Endothelial cell of umbilical vein (primary cell): Measurements from ENCODE around the gene COX7C. TPM values are rescaled to one million over a fixed set of nuclear protein-coding genes. Genes with fewer than 3 reads are reported as not detected.

Experiments
- BruUV-seq: library from RNA; stranded (reverse); fragments of 400-500 nt; replicated peaks from 2 replicates; lab custom pipeline; 2021; lab: Mats Ljungman, UMichigan
- CTCF ChIA-PET: fragments of 300-600, 350-600 bp; sonication (Branson Sonifier 250); formaldehyde crosslinking; loops from one replicate; lab custom pipeline; 2021; ENCODE audit warnings: antibody characterized with exemption, inconsistent platforms; lab: Charles Lee
- POLR2A ChIA-PET: fragments of 300-600, 350-600 bp; sonication (Branson Sonifier 250); formaldehyde crosslinking; loops from one replicate; lab custom pipeline; 2021; ENCODE audit warnings: antibody characterized with exemption, inconsistent platforms; lab: Charles Lee
- DNase-seq: peaks from one replicate; pipeline ENCODE4 v3.0.0-alpha.2; 2011; ENCODE audit warnings: low read depth, low spot score
- FAIRE-seq: peaks from 2 replicates; lab custom pipeline; 2011; peaks lifted over from hg19 to GRCh38; lab: Jason Lieb, UNC
- H2AFZ ChIP-seq: 2 replicates; pipeline ENCODE4 v1.6.0; 2012; ENCODE audit warnings: low read depth, low read length, control low read depth, inconsistent platforms
- H3K27ac ChIP-seq: 2 replicates; pipeline ENCODE4 v1.5.1; 2011; ENCODE audit warnings: low read depth, mild to moderate bottlenecking, control low read depth, low read length, moderate library complexity; ENCODE audit not compliant: insufficient read depth
- H3K27me3 ChIP-seq, 2 experiments: 2 replicates each; pipeline versions ENCODE4 v1.6.0 to v1.6.1; 2011; ENCODE audit warnings: low read length in 2 of 2, mixed read lengths in 1 of 2; ENCODE audit not compliant: control insufficient read depth in 2 of 2, insufficient read depth in 2 of 2
- H3K36me3 ChIP-seq, 2 experiments: 2 replicates in 1 of 2; 3 replicates in 1 of 2; pipeline ENCODE4 v1.5.1; 2011; ENCODE audit warnings: low read length in 2 of 2, mild to moderate bottlenecking in 1 of 2, moderate library complexity in 1 of 2; ENCODE audit not compliant: control insufficient read depth in 2 of 2, insufficient read depth in 2 of 2; ENCODE audit errors: extremely low read depth in 1 of 2
- H3K4me1 ChIP-seq: 3 replicates; pipeline ENCODE4 v1.5.1; 2011; ENCODE audit warnings: mild to moderate bottlenecking, low read length; ENCODE audit not compliant: control insufficient read depth, insufficient read depth; ENCODE audit errors: extremely low read depth
- H3K4me2 ChIP-seq: 2 replicates; pipeline ENCODE4 v1.6.1; 2011; ENCODE audit warnings: low read length, control low read depth, mixed read lengths; ENCODE audit not compliant: insufficient read depth
- H3K4me3 ChIP-seq, 3 experiments: fragments of 200-600 bp in 1 of 3; sonication (generic), shearing (Covaris generic) in 1 of 3; replicated peaks in 1 of 3; 2 replicates each; pipeline ENCODE4 v1.5.1; 2011 to 2016; ENCODE audit warnings: control low read depth in 3 of 3, low read length in 3 of 3, mild to moderate bottlenecking in 2 of 3, inconsistent platforms in 1 of 3, low read depth in 1 of 3, moderate library complexity in 1 of 3; ENCODE audit not compliant: insufficient read depth in 1 of 3
- H3K79me2 ChIP-seq: 2 replicates; pipeline ENCODE4 v1.6.0; 2012; ENCODE audit warnings: low read length, inconsistent platforms; ENCODE audit not compliant: control insufficient read depth, insufficient read depth
- H3K9ac ChIP-seq: replicated peaks from 2 replicates; pipeline ENCODE3; 2011; ENCODE audit warnings: low read length, control low read depth; ENCODE audit not compliant: insufficient read depth; ENCODE audit errors: extremely low read depth
- H3K9me1 ChIP-seq: replicated peaks from 3 replicates; pipeline ENCODE4 v1.6.0; 2011; ENCODE audit warnings: mild to moderate bottlenecking, low read length; ENCODE audit not compliant: control insufficient read depth, insufficient read depth; ENCODE audit errors: extremely low read depth
- H3K9me3 ChIP-seq: replicated peaks from 2 replicates; pipeline ENCODE4 v1.5.1; 2012; ENCODE audit warnings: low read length, inconsistent platforms; ENCODE audit not compliant: control insufficient read depth, insufficient read depth
- H4K20me1 ChIP-seq: replicated peaks from 2 replicates; pipeline ENCODE3; 2011; ENCODE audit warnings: mild to moderate bottlenecking, low read length; ENCODE audit not compliant: control insufficient read depth, insufficient read depth; ENCODE audit errors: extremely low read depth
- EZH2 ChIP-seq: IDR thresholded peaks from 2 replicates; pipeline ENCODE4 v1.6.1; 2012; ENCODE audit warnings: borderline replicate concordance, low read depth, mild to moderate bottlenecking, moderate library complexity, low read length, inconsistent platforms; ENCODE audit not compliant: severe bottlenecking
- GATA2 ChIP-seq: IDR thresholded peaks from 2 replicates; pipeline ENCODE4 v1.7.0; 2011; ENCODE audit warnings: low read depth, mild to moderate bottlenecking, moderate library complexity, mixed read lengths, low read length; ENCODE audit not compliant: insufficient read length, insufficient read depth
- JUN ChIP-seq: IDR thresholded peaks from 2 replicates; pipeline ENCODE4 v1.6.1; 2011; ENCODE audit warnings: borderline replicate concordance, low read depth; ENCODE audit not compliant: insufficient read length, insufficient read depth
- MAX ChIP-seq: IDR thresholded peaks from 2 replicates; pipeline ENCODE4 v1.6.1; 2011; ENCODE audit not compliant: insufficient read depth, insufficient read length
- MYC ChIP-seq: IDR thresholded peaks from one replicate; pipeline ENCODE4 v1.6.1; 2011; ENCODE audit warnings: mild to moderate bottlenecking, low read depth, low read length
- POLR2A ChIP-seq: IDR thresholded peaks from 2 replicates; pipeline ENCODE4 v1.6.1; 2012; ENCODE audit warnings: low read depth, mild to moderate bottlenecking, control low read depth, low read length
- POLR2AphosphoS5 ChIP-seq: IDR thresholded peaks from 2 replicates; pipeline ENCODE4 v1.6.1; 2012; ENCODE audit warnings: low read depth, mild to moderate bottlenecking, control low read depth, low read length, moderate library complexity; ENCODE audit not compliant: insufficient read depth
- dilution Hi-C: fragments of 300-500 bp; cut with MboI; formaldehyde crosslinking; loops from one replicate; pipeline ENCODE4 v1.15.0; 2019; ENCODE audit warnings: low sequenced_read_pairs; ENCODE audit not compliant: extremely low pct_ligation_motif_present
- intact Hi-C: fragments of 100-400 bp; cut with micrococcal nuclease; formaldehyde crosslinking; loops from one replicate; pipeline ENCODE4 v1.10.0; 2022
- polyA plus RNA-seq, 4 experiments: library from polyadenylated mRNA; depleted of rRNA in 3 of 4; stranded (reverse) in 3 of 4; unstranded in 1 of 4; fragments of >200 nt; gene quantifications; 2 replicates each; pipeline versions ENCODE4 v1.2.1 to v1.2.3, GENCODE V29; 2011 to 2012; ENCODE audit warnings: missing spikeins in 1 of 4
- total RNA-seq: library from RNA; stranded (reverse); gene quantifications from 2 replicates; pipeline ENCODE4 v1.2.3, GENCODE V29; 2021
- TF ChIP-seq, protein P1 (sequence below), 2 donors: IDR thresholded peaks; 1 replicate in 1 of 2; 2 replicates in 1 of 2; pipeline ENCODE4 v1.5.1; 2011; ENCODE audit warnings: low read length in 2 of 2, mild to moderate bottlenecking in 2 of 2, moderate library complexity in 2 of 2, control low read depth in 1 of 2, inconsistent platforms in 1 of 2, low read depth in 1 of 2; ENCODE audit not compliant: insufficient read depth in 1 of 2; ENCODE audit errors: extremely low read depth in 1 of 2

Gene COX7C
- total and polyA plus RNA-seq, 2 donors (not counting 3 experiments of a cell fraction or from before 2014, with no cell fraction given), result 383 to 476 TPM

- Histone ChIP-seq H3K9me3 (no peaks in the 10 kb centered on the region), H3K4me1 (no peaks in the 10 kb centered on the region), H4K20me1 (no peaks in the 10 kb centered on the region), H3K27me3 (peaks cover 0 to 3% of the 10 kb centered on the region in 2 experiments), H2AFZ (no peak overlapping the region), H3K4me2 (no peak overlapping the region), H3K79me2 (no peaks in the 10 kb centered on the region), H3K4me3 (no peak overlapping the region), H3K36me3 (no peaks in the 10 kb centered on the region), H3K27ac (no peak overlapping the region), H3K9ac (no peak overlapping the region), H3K9me1 (no peaks in the 10 kb centered on the region)
- CTCF ChIA-PET, result no interaction called here
- BruUV-seq, result no TSS peak
- intact Hi-C loops (no loop called here), dilution Hi-C loops (no loop called here)
- TF ChIP-seq EZH2 (no peak), GATA2 (no peak), JUN (no peak), MYC (no peak), MAX (no peak), POLR2A (no peak), POLR2AphosphoS5 (no peak)
- TF ChIP-seq, protein P1, sequence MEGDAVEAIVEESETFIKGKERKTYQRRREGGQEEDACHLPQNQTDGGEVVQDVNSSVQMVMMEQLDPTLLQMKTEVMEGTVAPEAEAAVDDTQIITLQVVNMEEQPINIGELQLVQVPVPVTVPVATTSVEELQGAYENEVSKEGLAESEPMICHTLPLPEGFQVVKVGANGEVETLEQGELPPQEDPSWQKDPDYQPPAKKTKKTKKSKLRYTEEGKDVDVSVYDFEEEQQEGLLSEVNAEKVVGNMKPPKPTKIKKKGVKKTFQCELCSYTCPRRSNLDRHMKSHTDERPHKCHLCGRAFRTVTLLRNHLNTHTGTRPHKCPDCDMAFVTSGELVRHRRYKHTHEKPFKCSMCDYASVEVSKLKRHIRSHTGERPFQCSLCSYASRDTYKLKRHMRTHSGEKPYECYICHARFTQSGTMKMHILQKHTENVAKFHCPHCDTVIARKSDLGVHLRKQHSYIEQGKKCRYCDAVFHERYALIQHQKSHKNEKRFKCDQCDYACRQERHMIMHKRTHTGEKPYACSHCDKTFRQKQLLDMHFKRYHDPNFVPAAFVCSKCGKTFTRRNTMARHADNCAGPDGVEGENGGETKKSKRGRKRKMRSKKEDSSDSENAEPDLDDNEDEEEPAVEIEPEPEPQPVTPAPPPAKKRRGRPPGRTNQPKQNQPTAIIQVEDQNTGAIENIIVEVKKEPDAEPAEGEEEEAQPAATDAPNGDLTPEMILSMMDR (IDR thresholded peaks at IDR 0.05; ENCODE audit: extremely low read depth in 1 of 2, insufficient read depth in 1 of 2, low read depth in 1 of 2, low read length in 2 of 2), result no peak
- POLR2A ChIA-PET, result no interaction called here
- DNase-seq (no peak), FAIRE-seq (no peak)
Measured at GRCh38 chr5:86631165-86631564, 13.4 kb downstream of the COX7C start.
